Measurements from ENCODE around the gene JOSD2. TPM values are rescaled to one million over a fixed set of nuclear protein-coding genes. Genes with fewer than 3 reads are reported as not detected.

The JOSD2 gene
- total and polyA plus RNA-seq, 9 of the 15 experiments (the other 6 are each of a cell fraction or from before 2014, with no cell fraction given): 0.06 to 14.4 (median 3.1) TPM

DNA sequence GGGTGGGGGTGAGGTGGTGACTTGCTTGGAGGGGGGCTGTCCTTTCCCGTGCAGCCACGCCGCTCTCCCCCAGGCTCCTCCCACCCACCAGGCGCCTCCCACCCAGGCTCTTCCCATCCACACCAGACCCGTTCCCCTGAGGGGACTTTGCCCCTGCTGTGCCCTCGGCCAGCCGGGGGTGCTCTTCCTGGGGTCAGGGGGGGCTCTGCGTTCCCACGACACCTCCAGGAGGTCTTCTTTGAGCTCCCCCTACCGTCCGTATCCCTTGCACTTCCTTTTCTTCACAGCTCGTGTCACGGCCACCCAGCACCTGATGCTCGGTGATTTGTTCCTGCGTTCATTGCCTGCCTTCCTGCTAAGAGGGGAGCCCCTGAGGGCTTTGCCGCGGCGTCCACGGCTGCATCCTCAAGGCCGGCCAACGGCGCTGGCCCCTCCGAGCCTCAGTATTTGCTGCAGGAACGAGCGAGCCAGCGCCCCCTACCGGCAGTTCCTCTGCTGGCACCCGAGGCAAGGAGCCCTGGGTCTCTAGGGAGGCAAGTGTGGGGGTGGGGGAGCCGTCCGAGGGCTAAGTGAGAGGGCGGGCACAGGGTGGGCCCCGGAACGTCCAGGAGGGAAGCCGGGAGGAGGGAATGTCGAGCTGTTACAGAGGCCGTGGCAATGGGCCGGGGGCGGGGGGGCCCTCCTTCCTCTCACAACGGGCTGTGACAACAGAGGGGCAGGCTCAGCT, 45.5 kb upstream of the JOSD2 start (continued):
- TF ChIP-seq NCOA1 (IDR thresholded peaks at IDR 0.05; ENCODE audit: low read depth): no peak
- TF ChIP-seq NFRKB (IDR thresholded peaks at IDR 0.05; ENCODE audit: low read depth): no peak
- TF ChIP-seq CREB1 (IDR thresholded peaks at IDR 0.05): no peak
- TF ChIP-seq CREB1 (CRISPR knock-in tag; IDR thresholded peaks at IDR 0.05): peak; percentile 58; the same call in 1 of the 2 replicates
- TF ChIP-seq ZNF263 (CRISPR knock-in tag; IDR thresholded peaks at IDR 0.05; ENCODE audit: borderline replicate concordance): peak; percentile 46; the same call in 1 of the 2 replicates
- TF ChIP-seq ATF7 (IDR thresholded peaks at IDR 0.05): peak; percentile 44; the same call in 1 of the 2 replicates
- TF ChIP-seq KDM5B (IDR thresholded peaks at IDR 0.05; ENCODE audit: insufficient replicate concordance, low read depth, low read length): no peak
- TF ChIP-seq REST (IDR thresholded peaks at IDR 0.05; ENCODE audit: borderline replicate concordance): peak; percentile 50; the same call in 1 of the 2 replicates
- TF ChIP-seq REST (CRISPR knock-in tag; IDR thresholded peaks at IDR 0.05; ENCODE audit: low read depth): no peak
- no peak for TF ChIP-seq ZNF57 (CRISPR knock-in tag; IDR thresholded peaks at IDR 0.05)
- TF ChIP-seq RBM25 (IDR thresholded peaks at IDR 0.05; ENCODE audit: low read depth, low read length, severe bottlenecking): no peak
- TF ChIP-seq CBX3 (IDR thresholded peaks at IDR 0.05; ENCODE audit: borderline replicate concordance in 1 of 2, low read length in 2 of 2): peak in 1 of 2 experiments; percentile 52; a peak in 1 of 3 replicates
- no peak for TF ChIP-seq CBFA2T3 (IDR thresholded peaks at IDR 0.05)
- no peak for TF ChIP-seq SIX5 (IDR thresholded peaks at IDR 0.05; ENCODE audit: borderline replicate concordance in 1 of 2, insufficient read depth in 1 of 2, low read depth in 1 of 2, low read length in 2 of 2)
- no peak for TF ChIP-seq THRAP3 (IDR thresholded peaks at IDR 0.05; ENCODE audit: borderline replicate concordance)
- TF ChIP-seq YBX1 (IDR thresholded peaks at IDR 0.05): no peak
- TF ChIP-seq BCLAF1 (IDR thresholded peaks at IDR 0.05; ENCODE audit: borderline replicate concordance in 1 of 2, control insufficient read depth in 1 of 2, low read depth in 2 of 2, low read length in 1 of 2): no peak
